Natural killer cell treated with Interleukin-12 subunit alpha and Interleukin-12 subunit beta and Interleukin-15 and Interleukin-18, amount 100 ng/mL, for 72 hours (primary cell): ENCODE data around the gene PLK1. TPM values are rescaled to one million over a fixed set of nuclear protein-coding genes. Genes with fewer than 3 reads are reported as not detected.
"Not testable (repeated sequence)": the region's sequence is repeated elsewhere in the genome, so short reads cannot be mapped to it uniquely, and the experiment has no call there.

Experiments
- ATAC-seq, 2 donors: fragments of 150-1000 bp; cut with Tn5 transposase in 1 of 2; sonication (Bioruptor Pico), chemical (Tn5 transposase) in 1 of 2; 2 replicates each; pipeline ENCODE4 v1.10.0; 2021
- DNase-seq: peaks from one replicate; pipeline ENCODE4 v3.0.0; 2022; ENCODE audit warnings: low spot score
- H3K27ac Mint-ChIP-seq, 2 donors: 1 replicate in 1 of 2; 2 replicates in 1 of 2; pipeline ENCODE4 v1.8.0; 2022; ENCODE audit warnings: mixed read lengths in 2 of 2, mild to moderate bottlenecking in 1 of 2, moderate library complexity in 1 of 2
- H3K27me3 Mint-ChIP-seq, 2 donors: 1 replicate in 1 of 2; 2 replicates in 1 of 2; pipeline ENCODE4 v1.8.0; 2022; ENCODE audit warnings: mixed read lengths in 2 of 2
- H3K36me3 Mint-ChIP-seq: one replicate; pipeline ENCODE4 v1.8.0; 2022; ENCODE audit warnings: mixed read lengths
- H3K4me1 Mint-ChIP-seq, 2 donors: 1 replicate in 1 of 2; 2 replicates in 1 of 2; pipeline ENCODE4 v1.8.0; 2022; ENCODE audit warnings: low read depth in 2 of 2, mixed read lengths in 2 of 2, mild to moderate bottlenecking in 1 of 2
- H3K4me3 Mint-ChIP-seq: one replicate; pipeline ENCODE4 v1.8.0; 2022; ENCODE audit warnings: mixed read lengths
- H3K9me3 Mint-ChIP-seq: 2 replicates; pipeline ENCODE4 v1.8.0; 2022; ENCODE audit warnings: mixed read lengths
- total RNA-seq, 2 donors: library from RNA; stranded (reverse); gene quantifications; one replicate each; pipeline ENCODE4 v1.2.3, GENCODE V29; 2022

The PLK1 gene
- total RNA-seq, 2 donors from 2014 or later: 55.6 to 95.6 TPM

- H3K27me3 Mint-ChIP-seq: peaks cover 6 to 7% of the 10 kb centered on the region in 2 donors
- H3K4me3 Mint-ChIP-seq: no peak overlapping the region
- H3K4me1 Mint-ChIP-seq: peaks cover 0 to 4% of the 10 kb centered on the region in 2 donors
- no peak overlapping the region for H3K27ac Mint-ChIP-seq
- no peak for DNase-seq
- H3K36me3 Mint-ChIP-seq: no peaks in the 10 kb centered on the region
- H3K9me3 Mint-ChIP-seq: no peaks in the 10 kb centered on the region
- ATAC-seq: no peak
Measured at GRCh38 chr16:23734176-23734893, 55.6 kb downstream of the PLK1 start.

GRCh38 chr16:23737423-23738028, 58.8 kb downstream of the PLK1 start:
- peaks cover 9 to 15% of the 10 kb centered on the region in 2 donors for H3K27me3 Mint-ChIP-seq
- H3K27ac Mint-ChIP-seq, H3K36me3 Mint-ChIP-seq, ATAC-seq, H3K4me3 Mint-ChIP-seq, DNase-seq, H3K4me1 Mint-ChIP-seq, H3K9me3 Mint-ChIP-seq: not testable (repeated sequence)

GRCh38 chr16:23739516-23739915, 60.8 kb downstream of the PLK1 start:
- Mint-ChIP-seq H3K4me3 (no peak overlapping the region), H3K4me1 (peaks cover 0 to 4% of the 10 kb centered on the region in 2 donors), H3K27ac (no peak overlapping the region), H3K9me3 (no peaks in the 10 kb centered on the region), H3K27me3 (peaks cover 17 to 26% of the 10 kb centered on the region in 2 donors), H3K36me3 (no peaks in the 10 kb centered on the region)
- DNase-seq: no peak
- no peak for ATAC-seq

Other genes starting within 250 kb of the PLK1 start
- gene COG7, start 225.7 kb upstream of the PLK1 start, total RNA-seq: 10 to 100 TPM; 21.9 to 28.2 TPM
- 10 to 100 TPM; 61.0 to 97.3 TPM for gene GGA2, start 168.4 kb upstream of the PLK1 start, total RNA-seq
- gene EARS2, start 121.5 kb upstream of the PLK1 start, total RNA-seq: 10 to 100 TPM; 19.2 to 34.9 TPM
- gene UBFD1, start 121.2 kb upstream of the PLK1 start, total RNA-seq: 10 to 100 TPM; 53.8 to 87.1 TPM
- gene NDUFAB1, start 82.6 kb upstream of the PLK1 start, total RNA-seq: 100 to 1,000 TPM; 101 to 102 TPM
- 10 to 100 TPM; 20.6 to 28.4 TPM for gene PALB2, start 37.6 kb upstream of the PLK1 start, total RNA-seq
- 100 to 1,000 TPM in 1 of 2 donors, 10 to 100 TPM in 1; 95.0 to 107 TPM for gene DCTN5, start 37.4 kb upstream of the PLK1 start, total RNA-seq
- gene ERN2, start 34.3 kb downstream of the PLK1 start, total RNA-seq: not detected
- gene CHP2, start 76.1 kb downstream of the PLK1 start, total RNA-seq: not detected
- gene PRKCB, start 157.1 kb downstream of the PLK1 start, total RNA-seq: 100 to 1,000 TPM; 193 to 273 TPM